ENCODE results near the gene PADI3. TPM values are rescaled to one million over a fixed set of nuclear protein-coding genes. Genes with fewer than 3 reads are reported as not detected.

The PADI3 gene
- total RNA-seq, 3 donors from 2014 or later: not detected

DNA sequence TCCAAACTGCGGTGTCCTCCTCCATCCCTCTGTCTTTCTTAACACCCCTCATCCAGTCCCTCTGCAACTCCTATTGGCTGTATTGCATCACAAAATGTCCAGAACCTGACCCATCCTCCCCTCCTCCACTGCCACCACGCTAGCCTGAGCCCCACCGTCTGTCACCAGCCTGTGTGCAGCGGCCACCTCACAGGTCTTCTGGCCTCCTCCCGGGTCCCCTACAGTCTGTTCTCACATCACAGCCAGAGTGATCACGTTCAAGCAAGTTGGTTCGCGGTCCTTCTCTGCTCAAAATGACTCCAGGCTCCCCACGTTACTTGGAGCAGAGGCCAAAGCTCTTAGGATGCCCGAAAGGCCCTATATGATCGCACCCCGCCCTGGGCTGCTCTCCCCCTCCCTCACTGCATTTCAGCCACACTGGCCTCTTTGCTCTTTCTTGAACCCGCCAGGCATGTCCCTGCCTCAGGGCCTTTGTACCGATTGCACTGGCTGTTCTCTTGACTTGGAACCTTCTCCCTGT is 56.7 kb downstream of the PADI3 start:
- DNase-seq (no peak), ATAC-seq (no peak)
- no peak overlapping the region for H3K4me3 Mint-ChIP-seq
- no peaks in the 10 kb centered on the region for H3K4me1 Mint-ChIP-seq (ENCODE audit: low read depth)
- H3K9me3 Mint-ChIP-seq: peaks cover 12% of the 10 kb centered on the region
- H3K36me3 Mint-ChIP-seq (ENCODE audit: insufficient read depth): no peaks in the 10 kb centered on the region
- H3K27me3 Mint-ChIP-seq (ENCODE audit: low read depth): peaks cover 28% of the 10 kb centered on the region

DNA sequence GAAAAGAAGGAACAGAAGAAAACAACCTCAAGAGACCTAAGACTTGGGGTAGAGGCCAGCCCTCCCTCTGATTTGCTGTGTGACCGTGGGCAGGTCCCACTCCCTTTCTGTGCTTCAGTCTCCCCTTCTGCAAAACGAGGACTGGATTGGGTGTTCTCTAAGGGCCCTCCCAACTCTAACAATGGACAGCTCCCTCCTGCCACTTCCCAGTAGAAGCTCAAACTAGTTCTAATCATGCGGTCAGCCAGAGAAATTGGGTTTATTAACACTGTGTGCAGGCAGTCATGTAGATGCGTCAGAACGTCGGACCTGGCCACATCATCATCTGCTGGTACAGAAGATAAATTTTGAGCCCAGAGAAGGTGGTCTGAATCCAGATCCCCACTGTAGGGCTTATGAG is 57.5 kb downstream of the PADI3 start:
- H3K36me3 Mint-ChIP-seq (ENCODE audit: insufficient read depth): no peaks in the 10 kb centered on the region
- H3K4me1 Mint-ChIP-seq (ENCODE audit: low read depth): no peaks in the 10 kb centered on the region
- ATAC-seq: no peak

DNA sequence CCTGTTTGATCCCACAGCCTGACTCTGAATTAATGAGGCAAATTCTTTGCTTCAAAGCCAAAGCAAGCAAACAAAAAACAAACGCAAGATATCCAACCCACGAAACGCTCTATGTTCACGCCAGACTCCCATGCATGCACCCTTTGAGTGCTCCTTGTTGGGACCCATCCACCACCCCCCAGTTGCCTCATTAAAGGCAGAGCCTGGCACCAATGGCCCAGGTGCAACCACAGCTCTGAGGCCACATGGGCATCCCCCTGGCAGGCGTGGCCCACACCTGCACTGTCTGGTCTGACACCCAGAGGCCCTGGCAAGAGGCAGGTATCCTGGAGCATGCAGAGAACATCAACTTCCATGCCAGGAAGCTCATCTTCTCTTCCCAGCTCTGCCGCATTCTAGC is 58.0 kb downstream of the PADI3 start:
- Mint-ChIP-seq H3K36me3 (ENCODE audit: insufficient read depth) (no peaks in the 10 kb centered on the region), H3K9me3 (peaks cover 8% of the 10 kb centered on the region), H3K4me3 (no peak overlapping the region), H3K4me1 (ENCODE audit: low read depth) (no peaks in the 10 kb centered on the region), H3K27me3 (ENCODE audit: low read depth) (peaks cover 28% of the 10 kb centered on the region)
- ATAC-seq (no peak), DNase-seq (no peak)

More for the DNA sequence above, 57.5 kb downstream of the PADI3 start:
- Mint-ChIP-seq H3K4me3 (no peak overlapping the region), H3K27me3 (ENCODE audit: low read depth) (peaks cover 28% of the 10 kb centered on the region), H3K9me3 (peaks cover 12% of the 10 kb centered on the region)
- no peak for DNase-seq

DNA sequence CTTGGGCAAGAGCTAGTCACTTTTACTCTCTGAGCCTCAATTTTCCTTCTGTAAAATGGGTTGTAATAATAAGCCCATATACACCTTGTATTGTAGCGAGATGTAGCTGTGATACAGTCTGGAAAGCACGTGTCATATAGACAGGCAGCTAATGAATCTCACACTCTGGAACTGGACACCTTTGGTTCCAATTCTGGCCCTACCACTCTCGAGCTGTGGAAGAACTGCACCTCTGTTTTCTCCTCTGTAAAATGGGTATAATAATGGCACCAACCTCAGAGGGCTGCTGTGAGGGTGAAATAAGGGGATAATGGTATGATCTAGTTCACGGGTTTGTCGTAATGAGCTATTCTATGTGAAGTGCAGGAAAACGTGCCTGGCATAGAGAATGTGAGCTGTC is 58.4 kb downstream of the PADI3 start:
- peaks cover 4% of the 10 kb centered on the region for H3K9me3 Mint-ChIP-seq
- peaks cover 29% of the 10 kb centered on the region for H3K27me3 Mint-ChIP-seq (ENCODE audit: low read depth)
- H3K36me3 Mint-ChIP-seq (ENCODE audit: insufficient read depth): no peaks in the 10 kb centered on the region
- H3K4me1 Mint-ChIP-seq (ENCODE audit: low read depth): peaks cover 3% of the 10 kb centered on the region
- no peak for DNase-seq
- no peak overlapping the region for H3K4me3 Mint-ChIP-seq
- ATAC-seq: no peak

DNA sequence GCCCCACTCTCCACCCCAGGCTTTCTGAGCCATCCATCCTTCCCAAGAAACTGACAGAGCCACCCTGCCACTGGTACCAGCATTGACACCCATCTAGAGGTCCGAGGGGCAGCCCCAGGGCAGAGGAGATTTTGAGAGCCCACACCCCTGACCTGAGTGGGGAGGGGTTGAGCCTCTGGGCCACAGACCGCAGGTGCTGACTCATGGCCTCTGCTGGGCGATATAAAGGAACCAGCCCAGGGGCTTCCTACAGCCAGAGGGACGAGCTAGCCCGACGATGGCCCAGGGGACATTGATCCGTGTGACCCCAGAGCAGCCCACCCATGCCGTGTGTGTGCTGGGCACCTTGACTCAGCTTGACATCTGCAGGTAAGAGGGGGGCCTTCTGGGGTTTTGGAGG is 59.0 kb downstream of the PADI3 start, which contains the start of gene PADI4:
PADI4 (plus strand) TSS at position 252 of the 400 bp plus-strand sequence; CDS start at position 278, 26 bp downstream.
- no peaks in the 10 kb centered on the region for H3K36me3 Mint-ChIP-seq (ENCODE audit: insufficient read depth)
- DNase-seq: no peak
- peaks cover under 1% of the 10 kb centered on the region for H3K9me3 Mint-ChIP-seq
- H3K27me3 Mint-ChIP-seq (ENCODE audit: low read depth): peaks cover 30% of the 10 kb centered on the region
- peaks cover 6% of the 10 kb centered on the region for H3K4me1 Mint-ChIP-seq (ENCODE audit: low read depth)
- ATAC-seq: no peak
- no peak within 1 kb of the TSS for H3K4me3 Mint-ChIP-seq

DNA sequence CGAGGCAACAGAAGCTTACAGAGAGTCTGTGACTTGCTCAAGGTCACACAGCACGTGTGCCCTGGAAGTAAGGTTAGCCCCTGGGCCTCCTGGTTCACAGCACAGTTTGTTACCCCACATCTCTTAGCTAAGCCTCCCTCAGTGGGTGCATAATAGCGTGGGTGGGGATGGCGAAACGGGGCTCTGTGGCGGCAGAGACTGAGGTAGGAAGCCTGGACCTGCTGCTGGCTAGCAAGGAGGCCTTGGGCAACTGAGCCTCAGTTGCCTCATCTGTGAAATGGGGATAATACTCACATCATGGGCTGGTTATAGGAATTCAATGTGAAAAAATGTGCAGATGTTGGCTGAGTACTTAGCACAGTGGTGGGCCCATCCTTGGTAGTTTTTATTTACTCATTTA is 59.7 kb downstream of the PADI3 start:
- Mint-ChIP-seq H3K4me1 (ENCODE audit: low read depth) (peaks cover 6% of the 10 kb centered on the region), H3K36me3 (ENCODE audit: insufficient read depth) (no peaks in the 10 kb centered on the region), H3K4me3 (no peak overlapping the region), H3K9me3 (no peaks in the 10 kb centered on the region), H3K27me3 (ENCODE audit: low read depth) (peaks cover 30% of the 10 kb centered on the region)
- no peak for ATAC-seq
- no peak for DNase-seq

DNA sequence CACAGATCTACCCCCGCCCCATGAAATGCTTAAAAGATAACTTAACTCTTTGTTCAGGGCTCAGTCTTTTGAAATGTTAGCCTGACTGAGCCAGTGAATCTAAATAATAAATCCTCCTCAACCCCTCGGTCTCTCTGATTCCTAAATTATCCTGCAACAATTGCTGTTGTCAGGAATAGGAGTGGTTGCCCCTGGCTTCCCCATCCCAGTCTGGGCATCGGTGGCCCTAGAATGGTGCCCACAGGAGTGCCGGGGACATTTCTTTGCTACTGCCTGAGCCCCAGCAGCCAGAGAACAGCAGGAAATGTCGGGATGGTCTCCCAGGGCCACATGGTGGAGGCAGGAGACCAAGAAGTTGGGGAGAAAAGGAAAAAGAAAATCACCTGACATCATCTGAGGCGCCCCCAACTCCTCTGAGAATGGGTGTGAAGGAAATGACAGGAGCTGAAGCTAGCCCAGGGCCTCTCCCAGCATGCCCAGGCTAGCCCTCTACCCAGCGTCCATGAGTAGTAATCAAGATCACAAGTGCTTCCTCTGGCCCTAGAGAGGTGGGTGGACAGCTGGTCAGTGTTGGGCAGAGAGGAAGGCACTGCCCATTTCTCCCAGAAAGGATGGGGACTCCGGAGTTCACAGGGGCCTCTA is 60.6 kb downstream of the PADI3 start:
- no peak for ATAC-seq
- Mint-ChIP-seq H3K36me3 (ENCODE audit: insufficient read depth) (no peaks in the 10 kb centered on the region), H3K27me3 (ENCODE audit: low read depth) (peaks cover 30% of the 10 kb centered on the region), H3K4me1 (ENCODE audit: low read depth) (peaks cover 6% of the 10 kb centered on the region), H3K4me3 (no peak overlapping the region), H3K9me3 (no peaks in the 10 kb centered on the region)
- DNase-seq: no peak

DNA sequence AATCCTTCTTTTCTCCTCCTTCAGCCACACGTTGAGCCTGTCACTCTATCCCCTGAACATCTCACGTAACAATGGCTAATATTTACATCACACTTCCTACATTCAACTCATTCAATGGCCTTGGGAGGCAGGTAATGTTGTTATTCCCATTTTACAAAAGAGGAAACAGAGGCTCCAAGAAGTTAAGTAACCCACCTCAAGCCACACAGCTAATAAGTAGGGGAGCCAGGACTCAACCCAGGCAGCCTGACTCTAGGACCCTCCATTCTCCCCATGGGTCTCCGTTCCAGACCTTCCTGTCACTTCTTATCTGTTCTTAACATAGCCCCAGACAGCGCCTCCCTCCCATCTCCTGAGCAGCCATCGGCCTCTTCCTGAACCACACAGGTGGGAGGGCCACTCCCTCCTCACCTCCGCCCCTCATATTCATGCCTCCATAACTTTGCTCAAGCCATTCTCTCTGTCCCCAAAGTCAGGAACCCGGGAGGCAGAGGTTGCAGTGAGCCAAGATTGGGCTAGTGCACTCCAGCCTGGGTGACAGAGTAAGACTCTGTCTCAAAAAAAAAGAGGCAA is 61.3 kb downstream of the PADI3 start:
- DNase-seq: no peak
- H3K4me1 Mint-ChIP-seq (ENCODE audit: low read depth): peaks cover 6% of the 10 kb centered on the region
- H3K4me3 Mint-ChIP-seq: no peak overlapping the region
- no peaks in the 10 kb centered on the region for H3K9me3 Mint-ChIP-seq
- H3K27me3 Mint-ChIP-seq (ENCODE audit: low read depth): peaks cover 30% of the 10 kb centered on the region
- ATAC-seq: no peak
- H3K36me3 Mint-ChIP-seq (ENCODE audit: insufficient read depth): no peaks in the 10 kb centered on the region

DNA sequence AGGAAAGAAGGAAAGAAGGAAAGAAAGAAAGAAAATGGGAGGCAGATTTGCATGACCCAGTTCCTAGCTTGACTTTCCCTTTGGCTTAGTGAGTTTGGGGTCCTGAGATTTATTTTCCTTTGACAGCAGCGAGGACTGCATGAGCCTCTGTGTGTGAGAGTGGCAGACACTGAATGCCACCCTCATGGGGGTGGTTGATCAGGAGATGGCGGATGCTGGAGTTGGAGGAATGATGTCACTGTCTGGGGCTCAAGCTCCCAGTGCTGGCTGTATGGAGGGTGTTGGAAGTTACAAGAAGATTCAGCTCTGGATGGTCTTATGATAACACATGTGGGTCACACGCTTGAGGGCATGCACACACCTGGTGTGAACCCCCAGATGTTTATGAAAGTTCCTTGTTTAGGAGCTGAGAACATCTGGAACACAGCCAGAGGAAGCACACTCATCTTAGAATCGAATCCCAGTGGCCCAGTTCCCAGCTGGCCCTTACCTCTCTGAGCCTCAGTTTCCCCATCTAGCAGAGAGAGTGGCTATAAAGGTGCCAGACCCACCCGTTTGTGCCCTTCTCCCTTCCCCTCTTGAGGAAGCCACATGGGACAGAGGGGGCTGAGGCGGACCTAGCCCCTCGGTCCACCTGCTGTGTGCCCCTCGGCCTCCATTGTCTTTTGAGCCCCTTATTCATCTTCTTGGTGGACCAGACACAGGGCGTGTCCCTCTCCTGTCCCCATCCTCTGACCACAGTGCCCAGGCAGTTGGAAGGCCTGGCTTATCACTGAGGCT is 64.8 kb downstream of the PADI3 start:
- H3K36me3 Mint-ChIP-seq (ENCODE audit: insufficient read depth): no peaks in the 10 kb centered on the region
- ATAC-seq (no peak), DNase-seq (no peak)
- H3K9me3 Mint-ChIP-seq: no peaks in the 10 kb centered on the region
- peaks cover 6% of the 10 kb centered on the region for H3K4me1 Mint-ChIP-seq (ENCODE audit: low read depth)
- H3K4me3 Mint-ChIP-seq: no peak overlapping the region
- H3K27me3 Mint-ChIP-seq (ENCODE audit: low read depth): peaks cover 17% of the 10 kb centered on the region

DNA sequence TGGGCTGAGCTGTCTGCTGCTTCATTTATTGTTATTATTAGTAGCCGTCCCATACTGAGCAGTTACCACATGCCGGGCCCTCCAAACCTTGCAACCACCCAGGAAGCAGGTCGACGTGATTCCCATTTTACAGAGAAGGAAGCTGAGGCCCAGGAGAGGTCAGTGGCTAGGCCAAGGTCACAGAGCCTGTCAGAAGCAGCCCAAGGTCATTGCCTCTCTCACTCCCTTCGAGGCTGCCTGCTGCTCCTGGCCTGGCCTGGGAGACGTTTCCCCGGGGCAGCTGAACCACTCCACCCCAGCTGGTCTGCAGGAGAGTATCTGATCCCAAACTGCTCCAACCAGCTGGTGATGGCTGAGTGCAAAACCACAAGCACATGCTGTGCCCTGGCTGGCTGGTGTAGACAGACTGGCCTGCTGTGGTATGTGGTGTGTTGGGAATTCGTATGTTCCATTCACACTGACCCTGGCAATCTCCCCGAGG is 65.6 kb downstream of the PADI3 start:
- H3K4me3 Mint-ChIP-seq: no peak overlapping the region
- no peak for ATAC-seq
- H3K36me3 Mint-ChIP-seq (ENCODE audit: insufficient read depth): no peaks in the 10 kb centered on the region

DNA sequence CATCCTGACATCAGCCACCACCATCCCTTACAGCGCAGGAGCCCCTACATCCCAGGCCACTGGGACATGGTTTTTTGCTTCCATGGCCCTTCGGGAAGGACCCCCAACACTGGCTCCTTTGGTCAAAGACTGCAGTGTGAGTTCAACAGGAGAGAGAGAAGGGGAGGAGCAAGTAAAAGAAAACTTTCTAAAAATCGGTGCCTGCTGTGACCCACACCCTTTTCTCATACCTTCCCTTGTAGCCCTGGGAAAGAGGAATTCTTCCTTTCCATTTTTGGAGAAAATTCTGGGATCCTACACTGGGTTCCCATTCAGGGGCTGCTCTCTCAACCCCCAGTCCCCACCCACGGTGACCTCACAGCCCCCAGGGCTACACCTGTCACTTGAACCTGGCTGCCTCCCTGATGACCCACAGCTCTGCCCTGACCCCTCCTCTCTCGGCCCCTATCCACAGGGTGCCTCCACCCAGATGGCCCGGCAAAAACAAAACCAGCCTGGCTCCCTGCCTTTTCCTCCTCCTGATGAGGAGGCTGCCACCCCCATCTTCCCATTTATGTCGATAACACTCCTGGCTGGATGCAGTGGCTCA is 66.7 kb downstream of the PADI3 start:
- Mint-ChIP-seq H3K4me1 (ENCODE audit: low read depth) (peaks cover 6% of the 10 kb centered on the region), H3K27me3 (ENCODE audit: low read depth) (peaks cover 4% of the 10 kb centered on the region), H3K36me3 (ENCODE audit: insufficient read depth) (no peaks in the 10 kb centered on the region), H3K9me3 (no peaks in the 10 kb centered on the region), H3K4me3 (no peak overlapping the region)
- no peak for DNase-seq
- ATAC-seq: no peak

More for the DNA sequence above, 65.6 kb downstream of the PADI3 start:
- Mint-ChIP-seq H3K9me3 (no peaks in the 10 kb centered on the region), H3K27me3 (ENCODE audit: low read depth) (peaks cover 13% of the 10 kb centered on the region), H3K4me1 (ENCODE audit: low read depth) (peaks cover 6% of the 10 kb centered on the region)
- no peak for DNase-seq

DNA sequence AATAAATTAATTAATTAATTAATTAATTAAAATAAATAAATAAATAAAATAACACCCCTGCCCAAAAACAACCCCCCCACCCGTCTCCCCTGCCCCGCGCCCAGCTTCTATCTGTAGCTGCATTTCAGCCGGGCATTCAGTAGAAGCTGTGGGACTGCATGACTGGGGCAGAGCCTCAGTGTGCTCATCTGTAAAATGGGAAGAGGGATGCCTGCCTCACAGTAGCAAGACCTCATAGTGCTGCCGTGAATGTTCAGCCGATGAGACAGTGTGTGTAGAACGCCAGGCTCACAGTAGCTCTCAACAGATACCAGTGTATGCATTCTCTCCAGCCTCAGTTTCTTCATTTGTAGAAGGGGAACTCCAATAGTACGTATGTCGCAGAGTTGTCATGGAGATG is 67.8 kb downstream of the PADI3 start:
- DNase-seq (no peak), ATAC-seq (no peak)
- Mint-ChIP-seq H3K9me3 (no peaks in the 10 kb centered on the region), H3K27me3 (ENCODE audit: low read depth) (peaks cover 4% of the 10 kb centered on the region), H3K4me3 (no peak overlapping the region), H3K36me3 (ENCODE audit: insufficient read depth) (no peaks in the 10 kb centered on the region), H3K4me1 (ENCODE audit: low read depth) (peaks cover 6% of the 10 kb centered on the region)

DNA sequence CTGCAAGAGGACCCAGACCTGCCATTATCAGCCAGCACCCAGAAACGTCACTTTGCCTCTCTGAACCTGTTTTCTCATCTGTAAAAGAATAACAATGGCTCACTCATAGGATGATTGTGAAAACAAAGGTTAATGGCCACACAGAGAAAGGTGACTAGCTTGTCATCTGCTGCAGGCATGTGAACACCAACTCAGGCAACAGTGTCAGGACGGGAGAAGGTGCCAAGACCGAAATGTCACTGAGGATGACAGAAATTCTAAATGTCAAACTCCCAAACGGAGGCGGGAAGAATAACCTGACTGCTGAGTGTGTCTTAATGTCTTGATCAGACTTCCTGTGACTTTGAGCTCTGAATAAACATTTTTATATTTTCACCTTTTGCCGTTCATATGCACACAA is 69.4 kb downstream of the PADI3 start:
- no peaks in the 10 kb centered on the region for H3K27me3 Mint-ChIP-seq (ENCODE audit: low read depth)
- DNase-seq (no peak), ATAC-seq (no peak)
- no peaks in the 10 kb centered on the region for H3K9me3 Mint-ChIP-seq
- H3K36me3 Mint-ChIP-seq (ENCODE audit: insufficient read depth): no peaks in the 10 kb centered on the region
- H3K4me1 Mint-ChIP-seq (ENCODE audit: low read depth): no peaks in the 10 kb centered on the region
- no peak overlapping the region for H3K4me3 Mint-ChIP-seq

DNA sequence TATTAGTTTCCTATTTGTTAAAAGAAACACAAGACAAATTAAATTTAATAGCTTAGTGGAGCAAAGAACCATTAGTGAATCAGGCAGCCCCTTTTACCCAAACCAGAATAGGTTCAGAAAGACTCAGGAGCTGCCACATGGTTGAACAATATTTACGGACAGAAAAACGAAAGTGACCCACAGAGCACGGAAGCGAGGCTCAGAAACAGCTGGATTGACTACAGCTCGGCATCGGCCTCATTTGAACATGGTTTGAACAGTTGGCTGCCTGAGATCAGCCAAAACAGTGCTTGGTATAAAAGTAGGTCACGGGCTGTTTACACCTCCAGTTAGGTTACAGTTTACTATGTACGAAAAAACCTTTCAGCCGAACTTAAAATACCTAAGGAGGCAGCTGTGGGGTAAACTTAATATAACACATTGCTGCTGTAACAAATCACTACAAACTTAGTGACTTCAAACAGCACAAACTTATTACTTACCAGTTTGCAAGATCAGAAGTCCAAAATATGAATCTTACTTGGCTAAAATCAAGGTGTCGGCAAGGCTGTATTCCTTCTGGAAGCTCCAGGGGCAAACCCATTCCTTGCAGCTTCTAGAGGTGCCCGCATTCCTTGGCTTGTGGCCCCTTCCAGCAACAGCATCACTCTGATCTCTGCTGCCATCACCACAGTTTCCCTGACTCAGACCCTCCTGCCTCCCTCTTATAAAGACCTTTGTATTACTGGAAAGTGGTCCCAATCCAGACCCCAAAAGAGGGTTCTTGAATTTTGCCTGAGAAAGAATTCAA is 70.9 kb downstream of the PADI3 start:
- H3K36me3 Mint-ChIP-seq (ENCODE audit: insufficient read depth): no peaks in the 10 kb centered on the region
- H3K27me3 Mint-ChIP-seq (ENCODE audit: low read depth): no peaks in the 10 kb centered on the region
- DNase-seq (no peak), ATAC-seq (no peak)
- H3K9me3 Mint-ChIP-seq: peaks cover 3% of the 10 kb centered on the region
- H3K4me3 Mint-ChIP-seq: no peak overlapping the region
- H3K4me1 Mint-ChIP-seq (ENCODE audit: low read depth): no peaks in the 10 kb centered on the region
